HepG2 (cell line): ENCODE data around the gene KCTD19. TPM values are rescaled to one million over a fixed set of nuclear protein-coding genes. Genes with fewer than 3 reads are reported as not detected.

Experiments used
- ATAC-seq: fragments of 200-7000 bp; cut with Tn5 transposase; 3 replicates; pipeline ENCODE4 v1.9.1; 2020; ENCODE audit warnings: mild to moderate bottlenecking, moderate library complexity
- BruUV-seq: library from RNA; stranded (reverse); fragments of 400-500 nt; replicated peaks from 2 replicates; lab custom pipeline; 2021; lab: Mats Ljungman, UMichigan
- CTCF ChIA-PET: fragments of 300-600 bp; formaldehyde crosslinking; extraction: SDS; loops from one replicate; lab custom pipeline; 2021; ENCODE audit warnings: low total read pairs, inconsistent platforms, low intra/inter-chr PET ratio; lab: Yijun Ruan, JAX
- POLR2A ChIA-PET: fragments of 350-600 bp; sonication (Branson Sonifier 250); formaldehyde crosslinking; loops from one replicate; lab custom pipeline; 2020; ENCODE audit warnings: antibody characterized with exemption, inconsistent platforms; lab: Yijun Ruan, JAX
- DNase-seq: peaks from one replicate; pipeline ENCODE4 v3.0.0-alpha.2; 2015; ENCODE audit warnings: low spot score
- FAIRE-seq: peaks from 3 replicates; lab custom pipeline; 2011; peaks lifted over from hg19 to GRCh38; lab: Jason Lieb, UNC
- H2AFZ ChIP-seq: one replicate; pipeline ENCODE4 v1.6.1; 2011; ENCODE audit warnings: low read length, inconsistent platforms
- H3K27ac ChIP-seq: fragments of 300-600 bp; 3 replicates; pipeline ENCODE4 v1.8.0; 2011; ENCODE audit warnings: mixed run types, mild to moderate bottlenecking, mixed read lengths, low read length, inconsistent platforms; ENCODE audit not compliant: insufficient read depth; ENCODE audit errors: extremely low read length
- H3K27me3 ChIP-seq, 2 experiments: fragments of 200-600 bp in 1 of 2; 2 replicates in 1 of 2; 3 replicates in 1 of 2; pipeline versions ENCODE4 v1.6.0 to v1.8.0; 2011; ENCODE audit warnings: low read length in 2 of 2, mild to moderate bottlenecking in 2 of 2, moderate library complexity in 2 of 2, inconsistent platforms in 1 of 2; ENCODE audit not compliant: insufficient read depth in 2 of 2, control insufficient read depth in 1 of 2
- H3K36me3 ChIP-seq, 2 experiments: fragments of 200-600 bp in 1 of 2; replicated peaks in 1 of 2; 2 replicates in 1 of 2; 3 replicates in 1 of 2; pipeline versions ENCODE4 v1.5.1 to v1.8.0; 2011; ENCODE audit warnings: low read length in 2 of 2, inconsistent platforms in 1 of 2; ENCODE audit not compliant: insufficient read depth in 2 of 2, control insufficient read depth in 1 of 2
- H3K4me1 ChIP-seq: 2 replicates; pipeline ENCODE4 v1.5.1; 2012; ENCODE audit warnings: low read length, inconsistent platforms; ENCODE audit not compliant: insufficient read depth
- H3K4me2 ChIP-seq: 2 replicates; pipeline ENCODE4 v1.6.0; 2011; ENCODE audit warnings: low read depth, low read length, inconsistent platforms
- H3K4me3 ChIP-seq, 3 experiments: fragments of 200-600 bp in 1 of 3; sonication (generic), shearing (Covaris generic) in 1 of 3; replicated peaks in 1 of 3; 2 replicates each; pipeline ENCODE4 v1.5.1; 2011 to 2016; ENCODE audit warnings: low read length in 3 of 3, inconsistent platforms in 2 of 3, low read depth in 2 of 3, mild to moderate bottlenecking in 2 of 3, control low read depth in 1 of 3, mixed read lengths in 1 of 3; ENCODE audit not compliant: insufficient read depth in 1 of 3
- H3K79me2 ChIP-seq: one replicate; pipeline ENCODE4 v1.6.1; 2011; ENCODE audit warnings: low read length, inconsistent platforms; ENCODE audit not compliant: insufficient read depth
- H3K9ac ChIP-seq: 2 replicates; pipeline ENCODE4 v1.6.0; 2011; ENCODE audit warnings: mild to moderate bottlenecking, low read depth, low read length, inconsistent platforms; ENCODE audit not compliant: insufficient read depth
- H3K9me3 ChIP-seq: 2 replicates; pipeline ENCODE4 v1.5.1; 2012; ENCODE audit warnings: mild to moderate bottlenecking, low read length
- H4K20me1 ChIP-seq: 2 replicates; pipeline ENCODE4 v1.6.0; 2011; ENCODE audit warnings: inconsistent platforms, mild to moderate bottlenecking, low read length, moderate library complexity; ENCODE audit not compliant: insufficient read depth
- AGO1 ChIP-seq: fragments of 200-400 bp; formaldehyde crosslinking; IDR thresholded peaks from 2 replicates; pipeline ENCODE4 v1.6.1; 2017; ENCODE audit warnings: mild to moderate bottlenecking, low read depth, low read length, moderate library complexity; ENCODE audit not compliant: poor library complexity, severe bottlenecking
- CBX2 ChIP-seq, 2 experiments: fragments of 200-600 bp in 1 of 2; sonication (generic); formaldehyde crosslinking in 1 of 2; IDR thresholded peaks; 2 replicates each; pipeline versions ENCODE4 v1.7.0 to v1.8.1; 2018 to 2022; ENCODE audit warnings: low read depth in 2 of 2, low read length in 1 of 2, mild to moderate bottlenecking in 1 of 2, missing genetic modification reagents in 1 of 2
- DNMT3B ChIP-seq: conservative IDR thresholded peaks from 2 replicates; pipeline ENCODE4 v1.6.1; 2016; ENCODE audit warnings: missing biosample characterization, control low read depth
- FOSL1 ChIP-seq: sonication (generic); formaldehyde crosslinking; IDR thresholded peaks from 2 replicates; pipeline ENCODE4 v1.9.0; 2021; ENCODE audit warnings: missing genetic modification reagents, borderline replicate concordance
- FOXK2 ChIP-seq: fragments of 450-650 bp; IDR thresholded peaks from 2 replicates; pipeline ENCODE4 v1.6.1; 2016
- MAFF ChIP-seq: IDR thresholded peaks from 2 replicates; pipeline ENCODE4 v1.6.1; 2011; ENCODE audit warnings: low read depth, low read length, improper control_type of control experiment
- RFXANK ChIP-seq: IDR thresholded peaks from 2 replicates; pipeline ENCODE4 v1.6.1; 2016
- SP140L ChIP-seq: sonication (generic); formaldehyde crosslinking; IDR thresholded peaks from 2 replicates; pipeline ENCODE4 v1.4.0; 2020; ENCODE audit warnings: missing genetic modification reagents, borderline replicate concordance
- TRIM24 ChIP-seq: sonication (generic); formaldehyde crosslinking; IDR thresholded peaks from 2 replicates; pipeline ENCODE4 v1.8.0; 2022; ENCODE audit warnings: mild to moderate bottlenecking, missing genetic modification reagents
- ZNF30 ChIP-seq: sonication (generic); formaldehyde crosslinking; IDR thresholded peaks from 2 replicates; pipeline ENCODE4 v1.5.0; 2020; ENCODE audit warnings: mild to moderate bottlenecking, missing genetic modification reagents
- ZNF333 ChIP-seq: sonication (generic); formaldehyde crosslinking; IDR thresholded peaks from 2 replicates; pipeline ENCODE4 v1.4.0; 2020; ENCODE audit warnings: mild to moderate bottlenecking, missing genetic modification reagents, borderline replicate concordance
- ZNF775 ChIP-seq: sonication (generic); formaldehyde crosslinking; IDR thresholded peaks from 2 replicates; pipeline ENCODE4 v1.4.0; 2020; ENCODE audit warnings: missing genetic modification reagents, mild to moderate bottlenecking, moderate library complexity, borderline replicate concordance
- WGBS: methylation state at CpG from one replicate; pipeline ENCODE4 v1.1.6; 2017; ENCODE audit warnings: low lambda C conversion rate; 5-methylcytosine and 5-hydroxymethylcytosine counted together
- in situ Hi-C: cut with HindIII; loops from 2 replicates; pipeline ENCODE4 v1.10.0; 2017; ENCODE audit warnings: low pct_unique_long_range_greater_than_20kb; ENCODE audit not compliant: extremely low pct_ligation_motif_present
- intact Hi-C: fragments of 100-400 bp; cut with micrococcal nuclease; formaldehyde crosslinking; loops from one replicate; pipeline ENCODE4 v1.10.0; 2022; ENCODE audit not compliant: unreplicated experiment
- polyA plus RNA-seq, 8 experiments: library from polyadenylated mRNA; depleted of rRNA in 3 of 8; stranded (reverse) in 7 of 8; unstranded in 1 of 8; fragments of >200 nt; fragmentation: Illumina TruSeq in 4 of 8; extraction: Trizol in 4 of 8; gene quantifications; 2 replicates each; pipeline versions ENCODE4 v1.2.1 to v1.2.3, GENCODE V29; 2011 to 2016; ENCODE audit warnings: low read depth in 4 of 8, missing spikeins in 1 of 8, mixed read lengths in 1 of 8; ENCODE audit not compliant: insufficient read depth in 1 of 8
- total RNA-seq, 5 experiments: library from RNA; depleted of rRNA; stranded (reverse); fragments of >200 nt; fragmentation: Illumina TruSeq; extraction: Trizol; gene quantifications; 2 replicates each; pipeline ENCODE4 v1.2.3, GENCODE V29; 2016; ENCODE audit warnings: low read depth in 1 of 5
- TF ChIP-seq, protein P1 (sequence below): IDR thresholded peaks from 2 replicates; pipeline ENCODE4 v1.6.1; 2016; ENCODE audit warnings: missing biosample characterization, missing genetic modification reagents, low read depth
- TF ChIP-seq, protein P2 (sequence below): sonication (generic); formaldehyde crosslinking; IDR thresholded peaks from 2 replicates; pipeline ENCODE4 v1.5.1; 2020; ENCODE audit warnings: missing genetic modification reagents, mild to moderate bottlenecking, borderline replicate concordance

KCTD19 gene
- total and polyA plus RNA-seq, 2 of the 13 experiments (the other 11 are each of a cell fraction or from before 2014, with no cell fraction given): not detected

DNA sequence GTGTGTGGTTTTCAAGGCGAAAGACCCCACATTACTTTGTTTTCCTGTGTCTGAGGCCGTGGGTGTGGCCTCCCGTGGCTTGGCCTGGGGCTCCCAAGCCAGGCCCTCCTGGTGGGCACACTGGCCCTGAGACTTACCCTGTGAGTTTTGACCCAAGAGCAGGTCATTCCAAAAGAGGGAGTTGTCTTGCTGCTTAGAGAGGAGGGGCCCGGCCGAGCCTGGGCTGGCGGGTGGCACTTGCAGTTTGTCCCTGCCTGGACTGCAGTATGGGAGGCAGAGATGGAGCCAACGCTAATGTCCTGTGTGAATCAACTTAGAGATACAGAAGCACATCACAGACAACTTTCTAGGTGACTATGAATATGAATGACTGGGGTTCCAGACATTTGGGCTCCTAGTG, 24.5 kb downstream of the KCTD19 start:
- no peak overlapping the region for H3K9ac ChIP-seq
- no peak for FAIRE-seq
- POLR2A ChIA-PET: no interaction called here
- no peaks in the 10 kb centered on the region for H3K79me2 ChIP-seq
- TF ChIP-seq ZNF775 (no peak), DNMT3B (CRISPR knock-in tag) (no peak), SP140L (CRISPR knock-in tag) (no peak), FOXK2 (no peak), ZNF333 (no peak), CBX2 (IDR thresholded peaks at IDR 0.05; ENCODE audit: low read depth, low read length) (no peak), CBX2 (CRISPR knock-in tag; IDR thresholded peaks at IDR 0.05; ENCODE audit: low read depth) (no peak), MAFF (no peak), TRIM24 (no peak), FOSL1 (CRISPR knock-in tag) (no peak), AGO1 (no peak), ZNF30 (CRISPR knock-in tag) (no peak), RFXANK (CRISPR knock-in tag) (no peak)
- TF ChIP-seq, protein P1, sequence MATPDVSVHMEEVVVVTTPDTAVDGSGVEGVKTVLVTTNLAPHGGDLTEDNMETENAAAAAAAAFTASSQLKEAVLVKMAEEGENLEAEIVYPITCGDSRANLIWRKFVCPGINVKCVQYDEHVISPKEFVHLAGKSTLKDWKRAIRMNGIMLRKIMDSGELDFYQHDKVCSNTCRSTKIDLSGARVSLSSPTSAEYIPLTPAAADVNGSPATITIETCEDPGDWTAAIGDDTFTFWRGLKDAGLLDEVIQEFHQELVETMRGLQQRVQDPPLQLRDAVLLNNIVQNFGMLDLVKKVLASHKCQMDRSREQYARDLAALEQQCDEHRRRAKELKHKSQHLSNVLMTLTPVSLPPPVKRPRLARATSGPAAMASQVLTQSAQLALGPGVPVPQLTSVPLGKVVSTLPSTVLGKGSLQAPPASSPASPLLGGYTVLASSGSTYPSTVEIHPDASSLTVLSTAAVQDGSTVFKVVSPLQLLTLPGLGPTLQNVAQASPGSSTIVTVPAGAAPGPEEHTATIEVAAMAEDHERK (CRISPR knock-in tag): no peak
- TF ChIP-seq, protein P2, sequence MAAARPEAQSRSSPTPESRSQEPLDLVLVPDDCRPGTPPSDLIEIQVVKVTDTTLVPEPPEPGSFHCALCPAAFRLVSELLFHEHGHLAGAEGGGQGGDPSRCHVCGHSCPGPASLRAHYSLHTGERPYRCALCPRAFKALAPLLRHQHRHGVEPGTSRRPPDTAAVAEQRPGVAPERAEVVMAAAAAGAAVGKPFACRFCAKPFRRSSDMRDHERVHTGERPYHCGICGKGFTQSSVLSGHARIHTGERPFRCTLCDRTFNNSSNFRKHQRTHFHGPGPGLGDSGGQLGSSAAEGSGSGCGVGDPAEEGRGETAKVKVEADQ (CRISPR knock-in tag): no peak
- H2AFZ ChIP-seq: no peak overlapping the region
- intact Hi-C loops: no loop called here
- CTCF ChIA-PET: no interaction called here
- 30% methylated on average over 7 of the region's 7 CpGs for WGBS
- no TSS peak for BruUV-seq
- H3K4me3 ChIP-seq: no peak overlapping the region
- H3K27ac ChIP-seq: no peak overlapping the region
- no peaks in the 10 kb centered on the region for H3K9me3 ChIP-seq
- in situ Hi-C loops: no loop called here
- peaks cover 4 to 40% of the 10 kb centered on the region in 2 experiments; a peak in 4 of 5 replicates for H3K27me3 ChIP-seq
- H3K36me3 ChIP-seq: no peaks in the 10 kb centered on the region
- H3K4me2 ChIP-seq: no peak overlapping the region
- ATAC-seq: no peak
- DNase-seq: no peak
- H3K4me1 ChIP-seq: no peaks in the 10 kb centered on the region
- no peaks in the 10 kb centered on the region for H4K20me1 ChIP-seq
